Heart left ventricle (tissue), 16 donors: Measurements from ENCODE around the gene CD86. TPM values are rescaled to one million over a fixed set of nuclear protein-coding genes. Genes with fewer than 3 reads are reported as not detected.

ENCODE experiments used
- ATAC-seq, 4 donors: fragments of 200-7000 bp; cut with Tn5 transposase; one replicate each; pipeline ENCODE4 v1.9.1; 2020 to 2022; ENCODE audit warnings: moderate library complexity in 4 of 4, mild to moderate bottlenecking in 3 of 4, moderate number of reproducible peaks in 1 of 4
- DNase-seq, 5 donors: peaks; one replicate each; pipeline ENCODE4 v3.0.0-alpha.2; 2020
- H3K27ac ChIP-seq, 12 donors: fragments of 200-600 bp; sonication (generic) in 4 of 12; one replicate each; pipeline versions ENCODE4 v1.5.0 to v1.8.0; 2016 to 2022; ENCODE audit warnings: mild to moderate bottlenecking in 2 of 12
- H3K27me3 ChIP-seq, 9 donors: fragments of 200-600 bp; sonication (generic) in 2 of 9; one replicate each; pipeline versions ENCODE4 v1.5.1 to v1.8.0; 2016 to 2022; ENCODE audit warnings: mild to moderate bottlenecking in 3 of 9
- H3K36me3 ChIP-seq, 9 donors: fragments of 200-600 bp; sonication (generic) in 2 of 9; one replicate each; pipeline versions ENCODE4 v1.5.0 to v1.8.0; 2018 to 2022; ENCODE audit warnings: mild to moderate bottlenecking in 2 of 9
- H3K4me1 ChIP-seq, 12 donors: fragments of 200-600 bp; sonication (generic) in 4 of 12; one replicate each; pipeline versions ENCODE4 v1.5.0 to v1.8.0; 2016 to 2022; ENCODE audit warnings: mild to moderate bottlenecking in 3 of 12
- H3K4me3 ChIP-seq, 12 donors: fragments of 200-600 bp; sonication (generic) in 4 of 12; one replicate each; pipeline versions ENCODE4 v1.5.0 to v1.8.0; 2017 to 2022; ENCODE audit warnings: mild to moderate bottlenecking in 9 of 12, moderate library complexity in 4 of 12
- H3K9me3 ChIP-seq, 12 donors: fragments of 200-600 bp; sonication (generic) in 4 of 12; one replicate each; pipeline versions ENCODE4 v1.5.0 to v1.8.0; 2016 to 2022; ENCODE audit warnings: mild to moderate bottlenecking in 1 of 12
- POLR2A ChIP-seq, 2 donors: fragments of 450-650 bp; IDR thresholded peaks; one replicate each; pipeline ENCODE4 v1.6.1; 2017; ENCODE audit warnings: antibody characterized with exemption in 2 of 2, mild to moderate bottlenecking in 2 of 2, moderate library complexity in 2 of 2
- WGBS, 4 donors: extraction: QIAGEN DNeasy Blood & Tissue Kit in 2 of 4; methylation state at CpG; one replicate each; pipeline versions ENCODE4 v1.1.5 to v1.1.7; 2013 to 2018; 5-methylcytosine and 5-hydroxymethylcytosine counted together
- intact Hi-C, 10 donors: fragments of 100-400 bp; cut with DNase I; formaldehyde crosslinking; loops; one replicate each; pipeline versions ENCODE4 v1.11.1 to v1.14.2; 2022
- polyA plus RNA-seq, 2 donors: library from polyadenylated mRNA; stranded (reverse); fragments of 200-250 nt; gene quantifications; one replicate each; pipeline ENCODE4 v1.2.3, GENCODE V29; 2013
- total RNA-seq, 9 donors: library from RNA; depleted of rRNA in 2 of 9; stranded (reverse); fragments of >200 nt in 2 of 9; fragmentation: NEBNext Ultra II Directional in 3 of 9; extraction: Animal tissue kit (Norgen Biotek cat#: 25700) in 3 of 9; gene quantifications; one replicate each; pipeline versions ENCODE4 v1.1.0 to v1.2.4, GENCODE V29; 2016 to 2023
- TF ChIP-seq, protein P1 (sequence below), 12 donors: fragments of 200-600 bp; sonication (generic) in 4 of 12; IDR thresholded peaks; one replicate each; pipeline versions ENCODE4 v1.5.0 to v1.8.0; 2018 to 2022; ENCODE audit warnings: antibody characterized with exemption in 12 of 12, mild to moderate bottlenecking in 5 of 12
- donor health status: ischemic (EF 13 %, LVEDD 7.1; RV severe dilation, severe dysfunction).
- donor health status: healthy with polysubstance abuse.
- donor health status: DM: no; HTN: yes; CAD: no.
- donor health status: DM: no; HTN: no; CAD: no.
- donor health status: ischemic (EF 25% LVEDD 6.9; RV normal size, moderate dysfunction).
- donor health status: ischemic (EF 25% LVEDD 5.7; RV mildly dilated, moderate dysfunction).
- donor health status: healthy.
- donor health status: DM: yes; HTN: yes; CAD: no.
- donor health status: ischemic (EF 35%, LVEDD 5.7; RV mildly dilated, moderate dysfunction).
- donor health status: nonischemic (EF 11% LVEDD 7.7; RV severe dilation, severe dysfunction).
- donor health status: DM: yes; HTN: yes; CAD: no.
- donor health status: PGD.
- donor health status: ischemic (EF 29% LVEDD 5.4; RV normal size, mild dysfunction).
- donor health status: nonischemic (EF 23%, LVEDD 6.1; RV moderate dilation, normal function).

CD86 gene
- total and polyA plus RNA-seq, 11 donors = 0.38 to 30.0 (median 1.6) TPM

GRCh38 chr3:122103821-122104514 lies 48.8 kb downstream of the CD86 start:
- Histone ChIP-seq H3K4me1 (peaks cover 0 to 6% (median 0%) of the 10 kb centered on the region in 12 donors), H3K27me3 (peaks cover 0 to 3% (median 0%) of the 10 kb centered on the region in 9 donors), H3K4me3 (no peak overlapping the region), H3K9me3 (no peaks in the 10 kb centered on the region), H3K36me3 (no peaks in the 10 kb centered on the region), H3K27ac (no peak overlapping the region)
- TF ChIP-seq, protein P1, sequence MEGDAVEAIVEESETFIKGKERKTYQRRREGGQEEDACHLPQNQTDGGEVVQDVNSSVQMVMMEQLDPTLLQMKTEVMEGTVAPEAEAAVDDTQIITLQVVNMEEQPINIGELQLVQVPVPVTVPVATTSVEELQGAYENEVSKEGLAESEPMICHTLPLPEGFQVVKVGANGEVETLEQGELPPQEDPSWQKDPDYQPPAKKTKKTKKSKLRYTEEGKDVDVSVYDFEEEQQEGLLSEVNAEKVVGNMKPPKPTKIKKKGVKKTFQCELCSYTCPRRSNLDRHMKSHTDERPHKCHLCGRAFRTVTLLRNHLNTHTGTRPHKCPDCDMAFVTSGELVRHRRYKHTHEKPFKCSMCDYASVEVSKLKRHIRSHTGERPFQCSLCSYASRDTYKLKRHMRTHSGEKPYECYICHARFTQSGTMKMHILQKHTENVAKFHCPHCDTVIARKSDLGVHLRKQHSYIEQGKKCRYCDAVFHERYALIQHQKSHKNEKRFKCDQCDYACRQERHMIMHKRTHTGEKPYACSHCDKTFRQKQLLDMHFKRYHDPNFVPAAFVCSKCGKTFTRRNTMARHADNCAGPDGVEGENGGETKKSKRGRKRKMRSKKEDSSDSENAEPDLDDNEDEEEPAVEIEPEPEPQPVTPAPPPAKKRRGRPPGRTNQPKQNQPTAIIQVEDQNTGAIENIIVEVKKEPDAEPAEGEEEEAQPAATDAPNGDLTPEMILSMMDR (IDR thresholded peaks at IDR 0.05) = no peak
- TF ChIP-seq POLR2A (IDR thresholded peaks at IDR 0.05) = no peak
- ATAC-seq = no peak
- WGBS, 4 donors = 84 to 91% (median 87%) methylated on average over 2 of the region's 2 CpGs
- intact Hi-C loops = loop anchor here in 5 of 10 donors (5.0 to 10.0 kb wide), 2 partner anchors 151 to 158 kb away; no protein-coding TSS in a partner anchor
- no peak for DNase-seq

DNA sequence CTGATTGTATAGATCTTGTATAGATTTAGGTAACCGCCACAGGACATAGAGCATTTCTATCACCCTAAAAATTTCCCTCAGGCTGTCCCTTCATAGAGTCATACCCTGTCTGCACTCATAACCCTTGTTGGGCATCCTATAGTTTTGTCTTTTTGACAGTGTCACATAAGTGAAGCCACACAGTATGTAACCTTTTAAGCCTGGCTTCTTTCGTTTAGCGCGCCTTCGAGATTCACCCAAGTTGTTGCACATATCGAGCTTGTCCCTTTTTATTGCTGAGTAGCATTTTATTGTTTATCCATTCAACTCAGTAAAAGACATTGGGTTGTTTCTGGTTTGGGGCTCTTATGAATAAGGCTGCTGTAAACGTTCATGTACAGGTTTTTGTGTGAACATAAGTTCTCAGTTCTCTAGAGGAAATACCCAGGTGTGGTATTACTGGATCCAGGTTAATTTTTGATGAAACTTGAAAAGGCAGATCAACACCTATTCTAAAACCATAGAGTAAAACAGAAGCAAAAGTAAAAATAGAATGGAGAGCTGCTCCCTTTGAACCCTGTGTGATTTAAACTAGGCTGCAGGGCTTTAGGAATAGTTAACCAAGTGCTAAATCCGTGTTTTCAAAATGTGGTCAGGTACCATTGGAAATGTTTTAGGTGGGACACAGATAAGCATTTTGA lies 49.5 kb downstream of the CD86 start:
- intact Hi-C loops = loop anchor here in 5 of 10 donors (5.0 to 10.0 kb wide), 2 partner anchors 150 to 158 kb away; no protein-coding TSS in a partner anchor
- no peaks in the 10 kb centered on the region for H3K9me3 ChIP-seq

DNA sequence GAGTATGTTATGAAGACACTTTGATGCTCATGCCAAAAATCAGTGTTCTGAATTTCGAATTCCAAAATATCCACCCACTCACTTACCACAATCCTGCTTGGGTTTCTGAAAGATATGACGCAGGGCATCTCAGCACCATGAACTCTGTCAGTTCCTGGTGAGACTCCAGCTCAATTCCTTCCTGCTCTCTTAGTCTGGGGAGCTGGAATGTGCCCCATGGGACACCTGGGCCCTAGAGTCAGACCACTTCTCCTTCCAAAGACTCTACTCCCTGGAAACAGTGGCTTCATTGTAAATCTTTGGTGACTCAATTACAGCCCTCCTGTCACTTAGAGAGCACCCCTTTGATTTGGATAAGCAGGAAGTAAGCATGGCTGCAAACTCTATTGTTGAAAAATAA lies 50.5 kb downstream of the CD86 start:
- DNase-seq (no peak), ATAC-seq (no peak)
- no peak overlapping the region for H3K27ac ChIP-seq
- no peaks in the 10 kb centered on the region for H3K9me3 ChIP-seq
- TF ChIP-seq, protein P1 (IDR thresholded peaks at IDR 0.05) = no peak
- no peak for TF ChIP-seq POLR2A (IDR thresholded peaks at IDR 0.05)
- no peaks in the 10 kb centered on the region for H3K27me3 ChIP-seq
- peaks cover 0 to 6% (median 0%) of the 10 kb centered on the region in 12 donors for H3K4me1 ChIP-seq
- H3K4me3 ChIP-seq = no peak overlapping the region
- 42 to 56% (median 51%) methylated on average over 2 of the region's 2 CpGs for WGBS, 4 donors
- no peaks in the 10 kb centered on the region for H3K36me3 ChIP-seq
- intact Hi-C loops = loop anchor here in 4 of 10 donors (10.0 kb wide), 1 partner anchor 149 kb away; no protein-coding TSS in a partner anchor

More for the DNA sequence above, 49.5 kb downstream of the CD86 start:
- H3K27ac ChIP-seq = no peak overlapping the region
- H3K27me3 ChIP-seq = no peaks in the 10 kb centered on the region
- H3K36me3 ChIP-seq = no peaks in the 10 kb centered on the region
- whole genome bisulfite sequencing, 4 donors = 83 to 88% (median 87%) methylated on average over 8 of the region's 8 CpGs
- H3K4me1 ChIP-seq = peaks cover 0 to 6% (median 0%) of the 10 kb centered on the region in 12 donors
- DNase-seq = no peak
- no peak for TF ChIP-seq POLR2A (IDR thresholded peaks at IDR 0.05)
- TF ChIP-seq, protein P1 (IDR thresholded peaks at IDR 0.05) = no peak
- H3K4me3 ChIP-seq = no peak overlapping the region
- ATAC-seq = no peak

DNA sequence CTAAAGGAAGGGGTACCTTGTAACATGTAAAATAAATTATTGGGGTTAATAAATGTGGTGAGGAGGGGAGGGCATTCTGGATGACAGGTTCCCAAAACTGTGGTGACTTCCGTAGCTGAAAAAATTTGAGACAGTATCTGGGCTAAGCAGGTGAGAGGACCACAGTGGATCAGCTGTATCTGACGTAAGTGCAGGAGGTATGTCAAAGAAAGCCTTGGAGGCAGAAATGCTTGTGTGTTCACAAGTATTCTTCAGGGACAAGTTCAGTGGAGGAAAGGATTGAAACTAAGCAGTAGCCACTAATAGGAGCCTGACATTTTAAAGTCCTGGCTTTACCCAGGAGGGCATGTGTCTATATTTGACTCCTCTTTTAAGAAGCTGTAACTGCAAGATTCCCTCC lies 52.0 kb downstream of the CD86 start:
- intact Hi-C loops = loop anchor here in 4 of 10 donors (10.0 kb wide), 1 partner anchor 148 kb away; no protein-coding TSS in a partner anchor
- no peak overlapping the region for H3K27ac ChIP-seq
- H3K4me3 ChIP-seq = no peak overlapping the region
- WGBS, 4 donors = 83 to 88% (median 86%) methylated on average over 2 of the region's 2 CpGs
- no peak for TF ChIP-seq POLR2A (IDR thresholded peaks at IDR 0.05)
- TF ChIP-seq, protein P1 (IDR thresholded peaks at IDR 0.05) = no peak
- ATAC-seq (no peak), DNase-seq (no peak)
- H3K9me3 ChIP-seq = peaks cover 0 to 4% (median 0%) of the 10 kb centered on the region in 12 donors
- H3K4me1 ChIP-seq = no peaks in the 10 kb centered on the region
- H3K36me3 ChIP-seq = no peaks in the 10 kb centered on the region
- H3K27me3 ChIP-seq = peaks cover 0 to 10% (median 0%) of the 10 kb centered on the region in 9 donors
